Epithelial cell of proximal tubule (primary cell): Measurements from ENCODE around the gene SLC25A42. TPM values are rescaled to one million over a fixed set of nuclear protein-coding genes. Genes with fewer than 3 reads are reported as not detected.

Experiments used
- DNase-seq: peaks from one replicate; pipeline ENCODE4 v3.0.0-alpha.2; 2011; ENCODE audit warnings: low read depth
- H3K4me3 ChIP-seq: 2 replicates; pipeline ENCODE4 v1.5.1; 2011; ENCODE audit warnings: low read depth, mild to moderate bottlenecking, low read length
- total RNA-seq: library from RNA; depleted of rRNA; stranded (reverse); fragments of >200 nt; gene quantifications from 2 replicates; pipeline ENCODE4 v1.2.3, GENCODE V29; 2015
- TF ChIP-seq, protein P1 (sequence below): conservative IDR thresholded peaks from 2 replicates; pipeline ENCODE4 v1.5.1; 2012; ENCODE audit warnings: low read depth, mild to moderate bottlenecking, low read length

Gene SLC25A42
- total RNA-seq, 1 donor from 2014 or later, result 2.9 TPM

GRCh38 chr19:19050731-19051130, 13.1 kb upstream of the SLC25A42 start:
- TF ChIP-seq, protein P1, sequence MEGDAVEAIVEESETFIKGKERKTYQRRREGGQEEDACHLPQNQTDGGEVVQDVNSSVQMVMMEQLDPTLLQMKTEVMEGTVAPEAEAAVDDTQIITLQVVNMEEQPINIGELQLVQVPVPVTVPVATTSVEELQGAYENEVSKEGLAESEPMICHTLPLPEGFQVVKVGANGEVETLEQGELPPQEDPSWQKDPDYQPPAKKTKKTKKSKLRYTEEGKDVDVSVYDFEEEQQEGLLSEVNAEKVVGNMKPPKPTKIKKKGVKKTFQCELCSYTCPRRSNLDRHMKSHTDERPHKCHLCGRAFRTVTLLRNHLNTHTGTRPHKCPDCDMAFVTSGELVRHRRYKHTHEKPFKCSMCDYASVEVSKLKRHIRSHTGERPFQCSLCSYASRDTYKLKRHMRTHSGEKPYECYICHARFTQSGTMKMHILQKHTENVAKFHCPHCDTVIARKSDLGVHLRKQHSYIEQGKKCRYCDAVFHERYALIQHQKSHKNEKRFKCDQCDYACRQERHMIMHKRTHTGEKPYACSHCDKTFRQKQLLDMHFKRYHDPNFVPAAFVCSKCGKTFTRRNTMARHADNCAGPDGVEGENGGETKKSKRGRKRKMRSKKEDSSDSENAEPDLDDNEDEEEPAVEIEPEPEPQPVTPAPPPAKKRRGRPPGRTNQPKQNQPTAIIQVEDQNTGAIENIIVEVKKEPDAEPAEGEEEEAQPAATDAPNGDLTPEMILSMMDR, result no peak
- no peak for DNase-seq
- H3K4me3 ChIP-seq, result no peak overlapping the region

DNA sequence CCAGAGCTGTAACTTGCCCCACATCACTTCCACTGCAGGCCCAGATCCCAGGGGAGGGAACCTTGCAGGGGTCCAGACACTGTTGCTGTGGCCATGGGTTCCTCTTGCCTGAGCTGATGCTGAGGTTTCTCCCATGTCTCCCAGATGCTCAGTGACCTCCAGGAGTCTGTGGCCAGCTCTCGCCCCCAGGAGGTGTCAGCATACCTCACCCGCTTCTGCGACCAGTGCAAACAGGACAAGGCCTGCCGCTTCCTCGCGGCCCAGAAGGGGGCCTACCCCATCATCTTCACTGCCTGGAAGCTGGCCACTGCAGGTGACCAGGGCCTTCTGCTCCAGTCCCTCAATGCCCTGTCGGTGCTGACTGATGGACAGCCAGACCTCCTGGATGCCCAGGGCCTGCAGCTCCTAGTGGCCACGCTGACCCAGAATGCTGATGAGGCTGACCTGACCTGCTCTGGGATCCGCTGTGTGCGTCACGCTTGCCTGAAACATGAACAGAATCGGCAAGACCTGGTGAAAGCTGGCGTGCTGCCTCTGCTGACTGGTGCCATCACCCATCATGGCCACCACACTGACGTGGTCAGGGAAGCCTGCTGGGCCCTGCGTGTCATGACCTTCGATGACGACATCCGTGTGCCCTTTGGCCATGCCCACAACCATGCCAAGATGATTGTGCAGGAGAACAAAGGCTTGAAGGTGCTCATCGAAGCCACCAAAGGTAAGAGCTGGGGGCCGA, 12.1 kb upstream of the SLC25A42 start:
- H3K4me3 ChIP-seq, result no peak overlapping the region
- no peak for DNase-seq
- TF ChIP-seq, protein P1, result no peak

DNA sequence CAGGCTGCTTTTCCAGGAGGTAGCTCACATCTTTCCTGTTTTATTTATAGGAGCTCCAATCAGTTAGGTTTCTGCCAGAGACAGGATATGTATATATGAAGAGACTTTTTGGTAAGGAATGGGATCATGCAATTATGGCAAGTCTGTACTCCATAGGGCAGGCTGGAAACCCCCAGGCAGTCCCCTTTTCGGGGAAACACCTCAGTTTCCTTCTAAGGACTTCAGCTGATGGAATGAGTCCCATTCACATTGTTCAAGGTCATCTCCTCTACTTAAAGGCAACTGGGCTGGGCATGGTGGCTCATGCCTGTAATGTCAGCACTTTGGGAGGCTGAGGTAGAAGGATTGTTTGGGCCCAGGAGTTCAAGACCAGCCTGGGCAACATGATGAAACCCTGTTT, 10.9 kb upstream of the SLC25A42 start:
- DNase-seq, result no peak
- H3K4me3 ChIP-seq, result no peak overlapping the region
- TF ChIP-seq, protein P1, result no peak

- H3K4me3 ChIP-seq, result no peak overlapping the region
- DNase-seq, result no peak
- TF ChIP-seq, protein P1, result peak; percentile 81
Measured at GRCh38 chr19:19053508-19054314, 10.1 kb upstream of the SLC25A42 start.

- TF ChIP-seq, protein P1, result no peak
- H3K4me3 ChIP-seq, result no peak overlapping the region
- DNase-seq, result no peak
Measured at GRCh38 chr19:19054315-19054938, 9.4 kb upstream of the SLC25A42 start.

- no peak for DNase-seq
- TF ChIP-seq, protein P1, result no peak
- H3K4me3 ChIP-seq, result no peak overlapping the region
Measured at GRCh38 chr19:19054939-19055440, 8.8 kb upstream of the SLC25A42 start.
